GM12874 (cell line): ENCODE data around the gene EXD3.

ENCODE experiments used
- TF ChIP-seq, protein P1 (sequence below): IDR thresholded peaks from 2 replicates; pipeline ENCODE4 v1.5.1; 2011; ENCODE audit warnings: low read depth, mild to moderate bottlenecking, control low read depth, low read length, moderate library complexity; ENCODE audit not compliant: insufficient read depth

EXD3 gene

DNA sequence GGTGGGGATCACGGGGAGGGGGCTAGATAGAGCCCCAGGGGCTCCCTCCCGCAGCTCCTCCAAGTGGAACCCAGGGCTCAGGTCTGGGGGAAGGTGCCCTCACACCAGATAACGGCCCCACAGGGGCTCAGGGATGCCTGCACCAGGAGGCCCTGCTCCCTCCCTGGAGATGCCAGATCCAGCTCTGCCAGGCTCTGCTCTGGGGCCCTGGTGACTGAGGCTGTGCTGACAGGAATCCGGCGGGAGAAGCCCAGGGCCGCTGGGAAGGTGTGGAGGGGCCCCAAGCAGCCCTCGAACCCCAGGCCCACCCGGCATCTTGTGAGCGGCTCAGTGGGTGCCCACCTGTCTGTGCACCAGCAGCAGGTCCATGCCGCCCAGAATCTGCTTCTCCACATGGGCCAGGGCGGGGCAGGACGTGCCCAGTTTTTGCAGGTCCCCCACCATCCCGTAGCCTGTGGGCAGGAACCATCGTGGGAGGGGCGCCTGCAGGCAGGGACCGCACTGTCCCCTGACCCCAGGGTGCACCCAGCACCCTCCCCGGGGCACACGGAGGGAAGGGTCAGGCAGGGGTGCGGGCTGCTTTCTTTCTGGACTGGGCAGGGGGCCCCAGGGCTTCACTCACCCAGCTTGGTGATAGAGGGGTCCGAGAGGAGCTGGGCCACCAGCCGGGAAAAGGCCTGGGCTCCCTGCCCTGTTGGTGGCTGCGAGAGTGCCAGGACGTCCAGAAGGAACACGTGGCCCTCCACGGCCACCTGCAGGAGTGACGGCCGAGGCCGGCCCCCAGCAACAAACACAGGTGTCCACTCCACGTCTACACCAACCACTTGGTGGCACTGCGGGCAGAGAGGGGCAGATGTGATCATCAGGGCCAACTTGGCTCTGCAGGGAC, 72.0 kb downstream of the EXD3 start:
- TF ChIP-seq, protein P1, sequence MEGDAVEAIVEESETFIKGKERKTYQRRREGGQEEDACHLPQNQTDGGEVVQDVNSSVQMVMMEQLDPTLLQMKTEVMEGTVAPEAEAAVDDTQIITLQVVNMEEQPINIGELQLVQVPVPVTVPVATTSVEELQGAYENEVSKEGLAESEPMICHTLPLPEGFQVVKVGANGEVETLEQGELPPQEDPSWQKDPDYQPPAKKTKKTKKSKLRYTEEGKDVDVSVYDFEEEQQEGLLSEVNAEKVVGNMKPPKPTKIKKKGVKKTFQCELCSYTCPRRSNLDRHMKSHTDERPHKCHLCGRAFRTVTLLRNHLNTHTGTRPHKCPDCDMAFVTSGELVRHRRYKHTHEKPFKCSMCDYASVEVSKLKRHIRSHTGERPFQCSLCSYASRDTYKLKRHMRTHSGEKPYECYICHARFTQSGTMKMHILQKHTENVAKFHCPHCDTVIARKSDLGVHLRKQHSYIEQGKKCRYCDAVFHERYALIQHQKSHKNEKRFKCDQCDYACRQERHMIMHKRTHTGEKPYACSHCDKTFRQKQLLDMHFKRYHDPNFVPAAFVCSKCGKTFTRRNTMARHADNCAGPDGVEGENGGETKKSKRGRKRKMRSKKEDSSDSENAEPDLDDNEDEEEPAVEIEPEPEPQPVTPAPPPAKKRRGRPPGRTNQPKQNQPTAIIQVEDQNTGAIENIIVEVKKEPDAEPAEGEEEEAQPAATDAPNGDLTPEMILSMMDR, result no peak

DNA sequence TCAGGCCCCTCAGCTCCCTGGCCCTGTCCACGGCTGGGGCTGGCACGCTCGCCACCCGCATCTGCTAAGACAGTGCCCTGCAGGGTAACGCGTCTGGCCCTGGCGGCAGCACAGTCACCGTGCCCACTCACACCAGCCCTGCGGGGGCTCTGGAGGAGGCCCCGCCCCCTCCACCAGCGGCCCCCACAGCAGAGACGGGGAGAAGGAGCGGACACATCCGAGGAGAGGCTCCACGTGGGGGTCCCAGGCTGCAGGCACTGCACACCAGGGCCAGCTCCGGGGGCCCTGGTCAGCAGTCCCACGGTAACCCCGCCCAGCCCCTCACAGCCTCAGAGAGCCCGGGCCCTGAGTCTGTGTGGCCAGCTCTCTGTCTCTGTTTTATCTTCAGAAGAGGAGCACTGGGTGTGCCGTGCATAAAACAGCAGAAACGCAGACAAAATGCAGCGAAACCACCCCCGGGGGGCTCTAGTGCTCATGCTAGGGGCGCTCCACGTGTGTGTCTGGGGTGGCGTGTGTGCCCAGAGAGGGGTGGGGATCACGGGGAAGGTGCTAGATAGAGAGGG, 73.4 kb downstream of the EXD3 start:
- TF ChIP-seq, protein P1, result no peak

DNA sequence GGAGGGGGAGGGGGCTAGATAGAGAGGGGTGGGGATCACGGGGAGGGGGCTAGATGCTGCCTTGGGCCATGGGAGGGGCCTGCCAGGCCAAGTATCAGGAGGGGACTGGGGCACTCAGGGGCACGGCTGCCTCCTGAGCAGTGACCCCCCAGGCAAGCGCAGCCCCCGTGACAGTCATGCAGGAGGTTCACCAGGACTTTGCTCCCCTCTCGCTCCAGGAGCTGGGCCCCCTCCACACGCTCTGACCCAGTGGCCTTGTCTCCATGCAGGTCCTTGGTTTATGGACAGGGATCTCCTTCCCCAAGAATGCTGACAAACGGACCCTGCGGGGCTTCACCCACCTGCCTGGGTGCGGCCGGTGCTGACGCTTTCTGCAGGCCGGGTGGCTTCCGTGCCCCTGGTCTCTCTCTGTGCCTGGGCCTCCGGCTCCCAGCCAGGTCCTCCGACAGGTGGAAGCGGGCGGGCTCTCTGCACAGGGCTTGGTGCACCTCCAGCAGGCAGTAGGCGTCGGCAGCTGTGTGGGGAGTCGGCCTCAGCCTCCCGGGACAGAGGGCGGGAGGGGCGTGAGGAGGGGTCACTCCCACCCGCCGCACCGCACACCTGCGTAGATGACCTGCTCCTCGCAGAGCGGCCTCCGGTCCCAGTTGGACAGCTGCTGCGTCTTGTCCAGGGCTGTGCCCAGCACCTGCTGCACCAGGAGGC, 74.0 kb downstream of the EXD3 start:
- TF ChIP-seq, protein P1, result no peak

DNA sequence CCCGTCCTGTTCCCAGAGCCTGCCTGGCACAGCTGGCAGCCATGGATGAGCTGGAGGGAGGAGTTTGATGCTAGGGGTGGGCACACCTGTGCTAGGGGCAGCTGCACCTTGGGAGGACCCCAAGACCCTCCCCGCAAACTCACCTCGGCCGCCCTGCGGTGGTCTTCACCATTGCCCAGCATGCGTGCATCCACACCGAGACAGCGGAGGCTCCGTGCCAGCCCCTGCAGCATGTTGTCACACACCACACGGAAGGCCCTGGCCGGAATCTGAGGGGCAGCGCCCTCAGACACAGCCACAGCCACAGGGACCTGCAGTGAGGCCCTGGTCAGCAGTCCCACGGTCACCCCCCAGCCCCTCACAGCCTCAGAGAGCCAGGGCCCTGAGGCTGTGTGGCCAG, 75.0 kb downstream of the EXD3 start:
- TF ChIP-seq, protein P1, result no peak

DNA sequence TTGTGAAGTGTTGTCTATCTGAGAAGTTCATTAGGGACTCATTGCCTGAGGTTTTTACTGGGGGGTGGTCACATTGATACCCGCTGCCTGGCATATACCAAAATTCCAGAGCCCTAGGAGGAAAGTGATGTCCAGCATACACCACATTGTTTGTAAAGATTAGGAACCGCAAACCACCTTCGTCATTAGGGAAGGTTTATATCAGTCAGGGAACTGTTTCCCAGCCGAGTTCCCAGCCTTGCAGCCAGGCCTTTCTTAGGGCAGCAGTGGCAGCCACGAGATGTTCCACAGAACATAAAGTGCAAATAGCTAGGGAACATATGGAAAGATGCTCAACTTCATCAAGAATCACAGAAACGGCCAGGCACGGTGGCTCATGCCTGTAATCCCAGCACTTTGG, 80.5 kb downstream of the EXD3 start:
- TF ChIP-seq, protein P1, result no peak

DNA sequence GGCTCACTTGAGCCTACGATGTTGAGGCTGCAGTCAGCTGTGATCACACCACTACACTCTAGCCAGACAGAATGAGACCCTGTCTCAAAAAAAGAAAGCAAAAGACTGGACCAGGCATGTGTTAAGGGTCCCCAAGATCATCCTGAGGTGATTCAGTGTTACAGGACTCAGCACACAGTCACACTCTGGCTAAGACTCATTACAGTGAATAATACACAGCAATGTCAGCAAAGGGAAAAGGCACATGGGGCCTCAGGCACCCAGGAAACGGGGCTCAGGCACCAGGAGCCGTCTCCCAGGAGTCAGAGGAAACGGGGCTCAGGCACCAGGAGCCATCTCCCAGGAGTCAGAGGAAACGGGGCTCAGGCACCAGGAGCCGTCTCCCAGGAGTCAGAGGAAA, 81.7 kb downstream of the EXD3 start:
- TF ChIP-seq, protein P1, result no peak

DNA sequence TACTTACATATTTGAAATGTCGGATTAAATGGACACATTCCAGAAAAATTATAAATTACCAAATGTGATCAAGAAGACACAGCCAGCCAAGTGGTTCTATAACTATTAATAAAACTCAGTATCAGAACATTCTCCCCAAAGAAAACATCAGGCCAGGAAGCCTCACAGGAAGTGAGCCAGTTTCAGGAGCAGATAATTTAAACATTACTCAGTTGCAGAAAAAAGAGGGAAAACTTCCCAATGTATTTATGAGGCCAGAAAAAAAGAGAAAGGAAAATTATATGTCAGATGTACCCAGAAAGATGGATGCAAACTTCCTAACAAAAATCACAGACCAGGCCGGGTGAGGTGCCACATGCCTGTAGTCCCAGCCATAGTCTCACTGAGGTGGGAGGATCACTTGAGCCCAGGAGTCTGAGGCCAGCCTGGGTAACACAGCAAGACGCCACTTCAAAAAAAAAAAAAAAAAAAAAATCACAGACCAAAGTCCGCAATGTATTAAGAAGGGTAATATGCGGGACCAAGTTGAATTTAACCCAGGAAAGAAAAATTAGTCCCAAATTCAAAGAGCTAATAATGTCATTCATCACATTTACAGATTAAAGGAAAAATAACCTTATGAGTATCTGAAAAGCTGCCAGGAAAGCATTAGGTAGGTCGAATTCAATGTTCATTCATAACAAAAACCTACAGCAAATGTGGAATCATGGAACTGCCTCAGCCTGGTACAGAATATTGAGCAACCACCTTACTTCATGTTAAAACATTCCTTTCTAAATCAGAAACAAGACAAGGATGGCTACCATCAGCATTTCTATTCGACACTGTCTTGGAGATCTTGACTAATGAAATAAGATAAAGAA, 83.7 kb downstream of the EXD3 start:
- TF ChIP-seq, protein P1, result no peak
